NCI-H82 treated with DMSO at 0.1 percent for 48 hours (cell line): Measurements from ENCODE around the gene DAGLB.

ENCODE experiments used
- DNase-seq: peaks from one replicate; lab custom pipeline; 2025; ENCODE audit not compliant: unreplicated experiment; lab: John Stamatoyannopoulos, UW

The DAGLB gene

GRCh38 chr7:6376820-6377219 is 70.9 kb downstream of the DAGLB start:
- DNase-seq: no peak

GRCh38 chr7:6375348-6376101 is 72.2 kb downstream of the DAGLB start:
- peak; percentile 29 for DNase-seq

GRCh38 chr7:6367701-6368211 is 80.0 kb downstream of the DAGLB start:
- DNase-seq: no peak

GRCh38 chr7:6365451-6365850 is 82.3 kb downstream of the DAGLB start:
- DNase-seq: no peak

- no peak for DNase-seq
Observed at GRCh38 chr7:6360841-6361240, 86.9 kb downstream of the DAGLB start.

- DNase-seq: no peak
Observed at GRCh38 chr7:6359734-6360133, 88.0 kb downstream of the DAGLB start.
